Thyroid gland (tissue), 4 donors: ENCODE data around the gene GPR157.

ENCODE experiments used
- POLR2A ChIP-seq, 2 donors: fragments of 450-650 bp; IDR thresholded peaks; one replicate each; pipeline ENCODE4 v1.6.1; 2017; ENCODE audit warnings: antibody characterized with exemption in 2 of 2, mild to moderate bottlenecking in 2 of 2, moderate library complexity in 1 of 2
- TF ChIP-seq, protein P1 (sequence below), 6 experiments: fragments of 200-600 bp in 3 of 6; fragments of 450-650 bp in 3 of 6; sonication (generic) in 3 of 6; IDR thresholded peaks; one replicate each; pipeline ENCODE4 v1.5.1; 2016 to 2019; ENCODE audit warnings: antibody characterized with exemption in 6 of 6, mild to moderate bottlenecking in 2 of 6, inconsistent platforms in 1 of 6, moderate library complexity in 1 of 6

DNA sequence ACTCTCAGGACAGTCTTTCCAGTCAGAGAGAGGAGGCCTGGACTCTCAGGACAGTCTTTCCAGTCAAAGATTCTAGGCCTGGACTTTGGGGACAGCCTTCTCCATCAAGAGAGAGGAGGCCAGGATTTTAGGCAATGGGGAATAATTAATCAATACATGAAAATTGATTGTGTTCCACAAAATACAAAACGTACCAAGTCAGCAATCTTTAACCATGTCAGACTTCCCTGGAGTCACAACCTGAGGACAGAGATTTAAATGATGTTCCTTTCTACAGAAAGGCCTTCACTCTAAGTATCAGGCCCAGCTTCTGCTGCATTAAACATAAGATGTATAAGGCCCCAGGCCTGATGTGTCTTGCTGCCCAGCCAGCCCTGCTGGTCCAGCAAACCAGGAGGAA lies 27.0 kb upstream of the GPR157 start:
- TF ChIP-seq, protein P1, sequence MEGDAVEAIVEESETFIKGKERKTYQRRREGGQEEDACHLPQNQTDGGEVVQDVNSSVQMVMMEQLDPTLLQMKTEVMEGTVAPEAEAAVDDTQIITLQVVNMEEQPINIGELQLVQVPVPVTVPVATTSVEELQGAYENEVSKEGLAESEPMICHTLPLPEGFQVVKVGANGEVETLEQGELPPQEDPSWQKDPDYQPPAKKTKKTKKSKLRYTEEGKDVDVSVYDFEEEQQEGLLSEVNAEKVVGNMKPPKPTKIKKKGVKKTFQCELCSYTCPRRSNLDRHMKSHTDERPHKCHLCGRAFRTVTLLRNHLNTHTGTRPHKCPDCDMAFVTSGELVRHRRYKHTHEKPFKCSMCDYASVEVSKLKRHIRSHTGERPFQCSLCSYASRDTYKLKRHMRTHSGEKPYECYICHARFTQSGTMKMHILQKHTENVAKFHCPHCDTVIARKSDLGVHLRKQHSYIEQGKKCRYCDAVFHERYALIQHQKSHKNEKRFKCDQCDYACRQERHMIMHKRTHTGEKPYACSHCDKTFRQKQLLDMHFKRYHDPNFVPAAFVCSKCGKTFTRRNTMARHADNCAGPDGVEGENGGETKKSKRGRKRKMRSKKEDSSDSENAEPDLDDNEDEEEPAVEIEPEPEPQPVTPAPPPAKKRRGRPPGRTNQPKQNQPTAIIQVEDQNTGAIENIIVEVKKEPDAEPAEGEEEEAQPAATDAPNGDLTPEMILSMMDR (IDR thresholded peaks at IDR 0.05): no peak
- TF ChIP-seq POLR2A (IDR thresholded peaks at IDR 0.05): no peak
